ENCODE results near the gene BET1.

The BET1 gene

DNA sequence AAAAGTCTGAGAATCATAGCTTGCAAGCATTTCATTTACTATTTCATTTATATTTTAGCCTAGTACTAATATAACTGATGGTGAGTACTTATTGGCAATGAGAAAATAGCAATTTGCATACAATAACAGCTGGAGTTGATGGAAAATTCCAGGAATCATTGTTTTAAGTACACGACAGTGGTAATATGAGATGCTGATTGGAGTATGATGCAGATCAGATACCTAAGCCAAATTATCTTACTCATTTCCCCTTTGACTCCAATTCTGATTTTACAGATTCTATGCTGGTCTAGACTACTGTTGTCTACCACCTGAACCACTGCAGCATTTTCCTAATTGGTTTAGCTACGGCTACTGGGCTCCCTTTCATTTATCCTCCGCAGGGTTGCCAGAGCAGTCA, 45.9 kb downstream of the BET1 start:
- no peak for DNase-seq (ENCODE audit: low read depth in 2 of 2)

DNA sequence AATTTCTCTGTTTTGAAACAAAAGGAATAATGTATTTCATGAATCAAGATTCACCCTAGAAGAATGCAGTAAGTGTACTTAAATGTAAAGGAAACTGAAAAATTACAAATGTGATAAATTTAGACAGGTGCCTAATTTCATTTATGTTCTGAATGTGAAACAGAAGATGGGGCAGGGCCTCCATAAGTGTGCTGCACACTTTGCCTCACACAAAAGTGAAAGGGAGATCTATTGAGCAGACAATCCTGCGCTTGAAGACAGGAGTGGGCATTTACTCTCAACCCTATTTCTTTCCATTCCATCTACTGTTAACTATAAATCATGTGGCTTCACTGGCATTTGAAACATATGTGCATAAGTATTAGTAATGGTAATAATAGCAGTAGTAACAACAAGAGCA, 46.4 kb downstream of the BET1 start:
- DNase-seq (ENCODE audit: low read depth in 2 of 2): no peak

DNA sequence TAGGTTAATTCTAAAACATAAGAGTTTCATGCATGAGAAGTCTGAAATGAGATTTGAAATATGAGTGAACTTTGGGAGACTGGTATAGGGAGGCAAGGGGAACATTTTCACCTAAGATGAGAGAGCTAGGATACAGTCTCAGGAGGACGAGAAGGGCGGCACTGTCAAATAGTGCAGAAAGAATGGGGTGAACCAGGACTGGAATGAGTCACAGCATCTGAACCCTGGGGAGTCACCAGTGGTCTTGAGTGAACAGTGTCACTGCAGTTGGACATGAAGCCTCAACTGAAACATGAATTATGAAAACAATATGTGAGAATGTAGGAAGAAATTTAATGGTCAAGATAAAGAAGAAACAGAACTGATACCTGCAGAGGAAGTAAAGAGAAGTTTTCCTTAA, 48.9 kb downstream of the BET1 start:
- DNase-seq (ENCODE audit: low read depth in 2 of 2): no peak

DNA sequence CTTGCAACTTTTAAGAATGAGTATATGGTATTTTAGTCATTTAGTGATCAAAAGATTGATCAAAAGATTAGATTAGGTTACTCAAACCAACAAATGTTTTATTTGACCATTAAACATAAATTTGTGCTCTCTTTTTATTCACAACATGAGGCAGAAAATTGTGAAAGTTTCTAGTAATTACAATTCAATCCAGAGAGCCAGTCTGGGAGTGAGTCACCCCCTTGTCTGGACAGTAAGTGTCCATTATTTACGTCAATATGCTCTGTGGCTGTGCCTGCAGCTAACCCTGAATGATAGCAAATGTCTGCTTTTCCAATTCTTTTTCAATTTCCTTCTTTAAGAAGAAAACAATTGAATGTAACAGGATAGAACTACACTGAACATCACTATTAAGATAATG, 54.7 kb downstream of the BET1 start:
- no peak for DNase-seq (ENCODE audit: low read depth in 2 of 2)

DNA sequence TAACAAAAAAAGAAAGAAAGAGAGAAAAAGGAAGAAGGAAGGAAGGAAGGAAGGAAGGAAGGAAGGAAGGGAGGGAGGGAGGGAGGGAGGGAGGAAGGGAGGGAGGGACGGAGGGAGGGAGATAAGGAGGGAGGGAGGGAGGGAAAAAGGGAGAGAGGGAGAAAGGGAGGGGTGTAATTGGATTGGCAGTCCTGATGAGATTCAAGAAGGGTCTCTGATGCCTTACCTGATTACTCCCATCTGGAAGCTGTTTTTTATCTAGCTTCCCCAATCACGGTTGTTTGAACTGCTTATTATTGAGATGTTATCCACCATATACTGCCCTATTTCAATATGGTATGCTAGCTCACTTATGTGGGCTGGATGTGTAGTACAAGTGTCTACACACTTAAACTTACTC, 55.3 kb downstream of the BET1 start:
- no peak for DNase-seq (ENCODE audit: low read depth in 2 of 2)

DNA sequence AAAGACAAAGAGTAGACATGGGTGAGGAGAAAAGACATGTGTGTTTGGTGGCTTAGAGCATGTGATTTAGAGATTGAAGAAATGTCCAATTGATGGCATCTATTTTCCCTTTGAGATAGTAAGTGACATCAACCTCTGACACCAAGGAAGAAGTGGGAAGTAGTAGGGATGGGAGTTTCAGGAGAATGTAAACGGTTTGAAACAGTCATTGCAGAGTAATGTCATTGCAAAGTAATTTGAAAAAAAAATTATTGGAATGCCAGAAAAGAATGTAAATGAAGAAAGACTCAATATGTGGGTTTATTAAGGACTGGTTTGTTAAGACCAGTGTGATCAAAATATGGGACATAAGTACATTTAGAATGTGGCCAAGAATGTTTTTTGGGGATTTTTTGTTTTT, 56.0 kb downstream of the BET1 start:
- DNase-seq (ENCODE audit: low read depth in 2 of 2): no peak

DNA sequence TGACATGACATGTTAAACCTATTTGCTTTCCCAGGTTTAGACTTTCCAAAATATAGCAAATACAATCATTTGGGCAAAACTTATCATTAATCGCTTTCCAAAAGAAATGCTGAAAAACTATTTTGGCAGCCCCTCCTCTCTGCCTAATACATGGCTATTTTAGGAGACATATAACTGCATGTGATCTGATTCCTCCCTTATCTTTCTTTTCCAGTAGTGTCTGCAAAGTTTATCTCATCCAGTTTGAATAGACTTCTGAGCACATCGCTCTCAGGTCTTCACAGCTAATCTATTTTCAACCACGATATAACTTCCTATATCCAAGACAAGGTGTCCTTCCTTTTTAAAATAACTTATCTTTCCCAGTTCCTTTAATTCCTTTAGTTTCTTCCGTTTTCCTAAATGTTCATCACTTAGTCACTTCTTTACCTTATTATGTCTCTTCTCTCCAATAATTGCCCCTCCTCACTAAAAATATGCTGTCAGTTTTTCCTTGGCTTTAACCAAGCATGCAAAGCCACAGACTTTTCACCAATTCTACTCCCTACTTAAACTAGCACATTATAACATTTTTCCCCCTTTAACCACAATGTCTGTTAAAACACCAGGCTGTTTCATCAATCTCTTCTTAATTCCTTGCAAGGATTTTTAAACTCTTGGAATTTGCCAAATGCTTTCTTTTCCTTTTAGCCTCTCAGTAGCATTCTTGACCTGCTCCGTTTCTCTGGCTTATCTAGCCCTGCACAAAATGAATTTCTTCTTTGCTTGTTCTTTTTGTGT, 58.2 kb downstream of the BET1 start:
- no peak for DNase-seq (ENCODE audit: low read depth in 2 of 2)

DNA sequence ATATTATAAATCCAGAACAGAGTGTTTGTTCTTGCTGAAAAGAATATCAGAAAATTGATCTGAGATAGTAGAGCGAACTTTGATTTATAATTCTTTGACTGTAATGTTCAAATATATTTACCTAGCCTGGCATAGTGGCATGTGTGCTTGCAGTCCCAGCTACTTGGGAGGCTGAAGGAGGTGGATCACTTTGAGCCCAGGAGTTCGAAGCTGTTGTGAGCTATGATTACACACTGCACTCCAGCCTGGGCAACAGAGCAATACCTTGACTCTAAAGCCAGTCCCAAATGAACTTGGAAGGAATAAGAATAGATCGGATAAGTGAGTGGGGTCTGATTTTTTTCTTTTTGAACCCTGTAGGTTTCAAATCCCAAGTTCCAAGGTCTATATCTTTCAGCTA, 59.1 kb downstream of the BET1 start:
- no peak for DNase-seq (ENCODE audit: low read depth in 2 of 2)

DNA sequence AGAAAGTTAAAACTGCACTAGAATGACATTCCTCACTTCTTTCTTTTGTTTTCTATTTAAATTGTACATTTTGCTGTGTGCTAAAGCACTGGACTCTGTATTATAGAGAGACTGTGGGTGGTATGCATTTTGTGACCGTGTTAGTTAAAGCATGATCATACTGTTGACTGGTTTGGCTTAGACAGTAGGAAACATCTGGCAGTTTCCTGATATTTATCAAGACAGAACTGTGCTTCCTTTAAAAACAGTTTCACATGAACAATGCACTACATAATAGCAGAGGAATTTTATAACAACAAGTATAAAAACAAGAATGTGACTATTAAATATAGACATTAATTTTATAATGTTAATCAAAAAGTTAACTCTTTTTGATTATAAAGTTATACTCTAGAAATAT, 59.5 kb downstream of the BET1 start:
- no peak for DNase-seq (ENCODE audit: low read depth in 2 of 2)

DNA sequence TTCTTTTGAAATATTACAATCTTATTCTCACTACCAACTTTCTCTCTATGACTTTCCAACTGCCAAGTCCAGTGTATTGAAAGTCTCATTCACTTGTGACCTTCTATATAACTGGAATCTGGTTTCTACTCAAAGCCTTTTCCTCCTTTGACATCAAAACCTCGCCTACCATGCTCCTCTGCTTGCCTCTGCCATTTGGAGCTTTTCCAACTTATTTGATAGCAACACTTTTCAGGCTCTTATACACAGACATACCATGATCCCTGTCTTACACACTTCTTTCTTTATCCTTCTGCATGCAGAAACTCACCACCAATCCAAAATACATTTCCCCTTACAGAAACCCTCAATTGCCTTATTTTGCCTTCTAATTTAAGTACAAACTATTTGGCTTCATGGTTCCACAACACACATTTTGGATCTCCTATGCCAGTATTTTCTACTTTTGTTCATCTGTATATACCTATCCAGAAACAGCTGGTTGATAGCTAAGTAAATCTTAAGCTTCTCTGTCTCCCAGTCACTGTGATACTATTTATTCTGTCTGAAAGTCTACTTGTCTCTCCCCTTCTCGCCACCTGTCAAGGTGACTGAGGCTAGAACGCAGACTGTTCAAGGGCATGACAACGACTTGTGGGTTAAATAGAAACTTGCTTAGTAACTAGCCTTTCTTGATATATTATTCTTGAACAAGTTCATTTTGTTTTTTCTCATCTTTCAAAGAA, 60.2 kb downstream of the BET1 start:
- DNase-seq (ENCODE audit: low read depth in 2 of 2): no peak
